GM10248 (cell line): ENCODE data around the gene SAP25.

Experiments
- CTCF ChIA-PET: fragments of 300-600 bp; sonication (Branson Sonifier 250); formaldehyde crosslinking; extraction: SDS; loops from one replicate; lab custom pipeline; 2021; ENCODE audit warnings: antibody characterized with exemption; lab: Yijun Ruan, JAX
- POLR2A ChIA-PET: fragments of 350-650 bp; sonication (Branson Sonifier 250); formaldehyde crosslinking; extraction: SDS; loops from one replicate; lab custom pipeline; 2020; ENCODE audit warnings: antibody characterized with exemption; lab: Yijun Ruan, JAX
- DNase-seq: peaks from one replicate; pipeline ENCODE4 v3.0.0; 2012; ENCODE audit errors: extremely low spot score
- TF ChIP-seq, protein P1 (sequence below): IDR thresholded peaks from 2 replicates; pipeline ENCODE4 v1.5.1; 2012; ENCODE audit warnings: mild to moderate bottlenecking, low read depth; ENCODE audit errors: extremely low read depth, missing control alignments, control extremely low read depth

SAP25 gene

DNA sequence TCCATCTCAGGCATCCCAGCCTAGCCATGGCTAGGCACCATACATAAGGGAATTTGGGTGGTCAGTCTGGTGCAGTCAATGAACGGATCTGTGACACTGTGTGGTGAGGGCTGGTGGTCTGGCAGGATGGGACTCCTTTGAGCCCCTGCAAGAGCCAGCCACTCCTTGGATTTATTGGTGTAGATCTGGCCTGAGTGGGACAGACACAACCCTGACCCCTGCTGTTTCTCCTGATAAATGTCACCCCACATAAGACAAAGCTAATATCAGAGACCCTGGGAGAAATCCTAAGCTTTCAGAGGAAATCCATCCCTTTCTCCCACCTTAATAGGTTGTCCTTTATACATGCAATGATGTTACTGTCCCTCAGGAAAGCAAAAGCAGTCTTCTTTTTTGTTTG lies 14.7 kb upstream of the SAP25 start:
- ChIA-PET CTCF (interaction anchor here (0.7 to 4.4 kb wide), 20 partner anchors 9 to 123 kb away, joined by 3 to 21 read pairs (median 4); partner anchors contain the start of genes NYAP1, PCOLCE and POP7), POLR2A (no interaction called here)
- no peak for DNase-seq
- TF ChIP-seq, protein P1, sequence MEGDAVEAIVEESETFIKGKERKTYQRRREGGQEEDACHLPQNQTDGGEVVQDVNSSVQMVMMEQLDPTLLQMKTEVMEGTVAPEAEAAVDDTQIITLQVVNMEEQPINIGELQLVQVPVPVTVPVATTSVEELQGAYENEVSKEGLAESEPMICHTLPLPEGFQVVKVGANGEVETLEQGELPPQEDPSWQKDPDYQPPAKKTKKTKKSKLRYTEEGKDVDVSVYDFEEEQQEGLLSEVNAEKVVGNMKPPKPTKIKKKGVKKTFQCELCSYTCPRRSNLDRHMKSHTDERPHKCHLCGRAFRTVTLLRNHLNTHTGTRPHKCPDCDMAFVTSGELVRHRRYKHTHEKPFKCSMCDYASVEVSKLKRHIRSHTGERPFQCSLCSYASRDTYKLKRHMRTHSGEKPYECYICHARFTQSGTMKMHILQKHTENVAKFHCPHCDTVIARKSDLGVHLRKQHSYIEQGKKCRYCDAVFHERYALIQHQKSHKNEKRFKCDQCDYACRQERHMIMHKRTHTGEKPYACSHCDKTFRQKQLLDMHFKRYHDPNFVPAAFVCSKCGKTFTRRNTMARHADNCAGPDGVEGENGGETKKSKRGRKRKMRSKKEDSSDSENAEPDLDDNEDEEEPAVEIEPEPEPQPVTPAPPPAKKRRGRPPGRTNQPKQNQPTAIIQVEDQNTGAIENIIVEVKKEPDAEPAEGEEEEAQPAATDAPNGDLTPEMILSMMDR, result peak; percentile 44

DNA sequence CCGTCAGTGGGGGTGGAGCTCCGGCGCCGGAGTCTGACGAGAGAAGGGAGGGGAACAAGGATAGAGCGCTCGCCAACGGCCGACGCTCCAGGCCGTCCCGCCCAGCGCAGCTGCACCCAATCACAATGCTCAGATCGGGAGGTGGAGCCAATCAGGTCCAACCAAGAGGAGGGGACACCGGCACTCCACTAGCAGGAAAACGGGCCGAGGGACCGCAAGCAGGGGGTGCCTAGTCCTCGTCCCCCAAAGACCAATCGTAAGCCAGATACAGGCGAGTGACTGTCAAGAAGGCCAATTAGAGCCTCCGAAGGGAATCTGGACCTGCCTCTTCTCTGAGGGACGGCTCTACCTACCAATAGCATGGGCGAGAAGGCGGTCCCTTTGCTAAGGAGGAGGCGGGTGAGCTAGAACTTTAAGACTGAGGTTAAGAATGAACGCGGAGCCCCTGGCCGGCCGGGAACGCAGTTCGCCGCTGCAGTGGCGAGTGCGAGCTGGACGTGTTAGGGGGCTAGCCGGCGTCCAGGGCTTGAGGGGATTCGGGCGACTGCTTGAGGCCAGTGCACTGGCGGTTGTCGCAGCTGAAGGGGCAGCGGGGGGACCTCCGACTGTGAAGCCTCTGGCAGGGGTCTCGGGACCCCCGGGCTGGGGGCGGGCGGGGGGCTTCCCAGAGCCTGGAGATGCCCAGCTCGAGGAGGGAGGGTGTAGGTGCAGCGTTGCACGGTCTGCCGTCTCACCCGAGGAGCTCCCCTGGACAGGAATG lies 12.7 kb upstream of the SAP25 start, which contains the start of gene FBXO24:
FBXO24 (plus strand) TSS at position 63 of the 760 bp plus-strand sequence; CDS start at position 361, 298 bp downstream.
- TF ChIP-seq, protein P1, result no peak
- DNase-seq, result peak; percentile 100
- CTCF ChIA-PET, result interaction anchor here (0.6 to 4.4 kb wide), 25 partner anchors 10 to 262 kb away, joined by 3 to 16 read pairs (median 4); partner anchors contain the start of genes MOSPD3, POP7 and SAP25
- POLR2A ChIA-PET, result interaction anchor here (0.5 to 1.3 kb wide), 20 partner anchors 10 to 288 kb away, joined by 3 to 14 read pairs (median 4); partner anchors contain the start of genes GNB2, MOSPD3, PCOLCE and SRRT

DNA sequence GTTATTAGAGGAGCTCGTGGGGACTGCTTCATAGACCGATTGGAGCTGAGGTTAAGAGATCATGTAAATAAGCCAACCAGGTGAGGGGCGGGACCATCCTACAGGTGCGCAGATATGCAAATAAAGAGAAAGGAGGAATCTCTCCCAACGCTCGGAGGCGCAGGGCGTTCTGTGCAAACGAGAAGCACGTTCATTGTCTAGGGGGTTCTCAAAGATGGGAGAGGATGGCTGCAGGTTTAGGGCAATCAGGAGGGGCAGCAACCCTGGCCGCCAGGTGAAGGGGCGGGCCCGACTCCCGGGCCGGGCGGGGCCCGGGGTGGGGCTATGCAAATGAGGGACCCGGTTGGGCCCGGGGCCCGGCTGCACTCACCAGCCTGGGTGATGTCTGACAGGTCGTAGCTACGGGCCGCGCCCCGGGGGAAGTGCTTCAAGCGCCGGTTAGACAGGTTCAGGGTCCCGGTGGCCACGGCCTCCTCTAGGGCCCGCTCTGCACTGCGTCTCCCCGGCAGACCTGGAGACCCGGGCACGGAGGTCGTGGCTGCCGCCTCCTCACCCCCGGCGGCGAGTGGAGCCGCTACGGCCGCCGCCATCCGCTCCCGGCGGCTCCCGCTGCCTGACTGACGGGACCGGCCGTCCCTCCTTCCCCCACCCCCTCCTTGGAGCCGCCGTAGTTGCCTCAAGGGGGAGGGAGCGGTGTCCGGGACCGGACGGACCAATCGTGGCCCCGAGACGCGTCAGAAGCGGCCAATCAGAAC lies 12.0 kb upstream of the SAP25 start, which contains the start of gene LRCH4:
LRCH4 (minus strand) TSS at position 619 of the 755 bp plus-strand sequence; CDS start at position 590, 29 bp downstream.
- peak; percentile 77 for DNase-seq
- ChIA-PET POLR2A (interaction anchor here (0.5 to 1.3 kb wide), 19 partner anchors 9 to 289 kb away, joined by 3 to 14 read pairs (median 4); partner anchors contain the start of genes GNB2, MOSPD3, PCOLCE and SRRT), CTCF (interaction anchor here (0.6 to 4.4 kb wide), 30 partner anchors 11 to 266 kb away, joined by 3 to 20 read pairs (median 4); partner anchors contain the start of genes MOSPD3, POP7 and SAP25)
- TF ChIP-seq, protein P1, result no peak

DNA sequence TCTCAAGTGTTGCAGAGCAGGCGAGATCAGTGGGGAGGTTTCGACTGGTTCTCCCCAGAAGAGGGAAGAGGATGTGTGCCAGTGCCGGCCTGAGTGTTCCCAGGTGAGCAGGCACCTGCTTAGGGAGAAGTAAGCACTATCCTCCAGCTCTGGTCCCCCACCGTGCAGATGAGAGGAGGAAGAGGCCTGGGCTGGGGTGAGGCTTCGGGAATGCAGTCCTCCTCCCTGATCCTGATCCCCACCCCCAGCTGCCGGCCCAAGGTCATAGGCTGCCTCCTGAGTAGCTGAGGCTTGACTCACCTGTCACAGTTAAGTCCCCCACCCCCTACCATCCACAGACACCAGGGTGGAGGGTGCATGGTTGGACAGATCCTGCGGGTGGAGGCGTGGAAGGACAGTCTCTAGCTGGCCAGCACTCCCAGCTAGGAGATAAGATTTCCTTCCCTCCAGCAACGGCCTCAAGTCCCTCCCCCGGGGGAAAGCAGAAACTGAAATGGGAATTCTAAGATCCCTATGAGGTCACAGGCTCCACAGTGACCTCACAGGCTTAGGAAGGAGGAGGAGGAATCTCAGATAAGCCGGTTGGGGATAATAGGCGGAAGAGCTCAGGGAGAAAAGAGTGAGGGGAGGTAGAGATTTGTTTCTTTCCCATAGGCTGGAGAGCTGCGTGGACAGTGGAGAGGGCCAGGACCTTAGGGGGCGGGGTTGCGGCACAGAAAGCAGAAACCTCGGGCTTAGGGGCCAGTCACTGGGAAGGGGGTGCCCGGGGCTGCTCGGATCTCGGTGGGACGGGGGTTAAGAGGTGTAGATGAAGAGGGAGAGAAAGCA lies 11.2 kb upstream of the SAP25 start:
- no peak for DNase-seq
- TF ChIP-seq, protein P1, result no peak
- ChIA-PET CTCF (interaction anchor here (0.9 to 3.1 kb wide), 12 partner anchors 14 to 266 kb away, joined by 3 to 20 read pairs (median 6); partner anchors contain the start of genes MOSPD3 and POP7), POLR2A (interaction anchor here (0.5 to 1.5 kb wide), 2 partner anchors 48 to 148 kb away, joined by 3 to 5 read pairs; partner anchors contain the start of gene PPP1R35)

DNA sequence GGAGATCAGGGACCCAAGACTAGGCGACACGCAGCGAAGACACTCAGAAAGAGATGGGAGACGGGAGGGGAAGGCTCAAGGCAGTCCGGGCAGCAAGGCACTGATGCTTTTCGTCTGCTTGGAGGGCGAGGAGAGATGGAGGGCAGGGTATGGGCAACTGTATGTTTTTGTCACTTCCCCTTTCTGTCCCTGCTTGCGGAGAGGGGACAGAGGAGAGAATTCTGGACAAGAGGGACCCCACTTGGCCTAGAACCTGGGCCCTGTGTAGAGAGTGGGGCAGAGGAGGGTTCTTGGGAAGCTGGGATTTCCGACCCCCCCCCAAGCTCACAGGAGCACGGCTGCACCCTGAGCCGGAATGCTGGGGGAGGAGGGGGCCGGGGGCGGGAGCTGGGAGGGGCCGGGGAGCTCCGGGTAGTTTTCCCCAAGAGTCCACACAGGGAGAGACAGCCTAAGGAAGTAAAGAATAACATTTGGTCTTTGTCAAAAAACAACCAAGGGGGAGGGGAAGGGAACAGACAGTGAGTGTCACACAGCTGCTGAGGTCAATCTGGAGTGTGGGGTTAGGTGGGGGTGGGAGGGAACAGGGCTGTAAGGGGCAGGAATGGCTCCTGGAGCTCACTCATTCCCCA lies 10.5 kb upstream of the SAP25 start:
- ChIA-PET POLR2A (interaction anchor here (0.5 to 1.5 kb wide), 2 partner anchors 48 to 148 kb away, joined by 3 to 5 read pairs; partner anchors contain the start of gene PPP1R35), CTCF (interaction anchor here (1.3 to 3.1 kb wide), 8 partner anchors 13 to 147 kb away, joined by 4 to 20 read pairs (median 8); partner anchors contain the start of genes MOSPD3 and POP7)
- TF ChIP-seq, protein P1, result no peak
- DNase-seq, result no peak
